Fibroblast of skin of abdomen (primary cell): Measurements from ENCODE around the gene ZNF488.

ENCODE experiments used
- DNase-seq: peaks from one replicate; pipeline ENCODE4 v3.0.0-alpha.2; 2013

Gene ZNF488

GRCh38 chr10:47329855-47330254 lies 54.2 kb downstream of the ZNF488 start:
- no peak for DNase-seq

- no peak for DNase-seq
Observed at GRCh38 chr10:47326927-47327330, 57.2 kb downstream of the ZNF488 start.

GRCh38 chr10:47326306-47326926 lies 57.7 kb downstream of the ZNF488 start:
- no peak for DNase-seq

GRCh38 chr10:47325303-47326291 lies 58.5 kb downstream of the ZNF488 start:
- no peak for DNase-seq

GRCh38 chr10:47323636-47324296 lies 60.3 kb downstream of the ZNF488 start:
- DNase-seq, result no peak

- no peak for DNase-seq
Observed at GRCh38 chr10:47323087-47323486, 61.0 kb downstream of the ZNF488 start.

GRCh38 chr10:47322300-47323061 lies 61.6 kb downstream of the ZNF488 start, which contains the start of gene GDF2:
Gene GDF2, plus strand, starts transcription at chr10:47322454. Its CDS starts 215 bp downstream, at chr10:47322669.
- DNase-seq, result no peak

- no peak for DNase-seq
Observed at GRCh38 chr10:47321521-47322195, 62.4 kb downstream of the ZNF488 start.

- DNase-seq, result no peak
Observed at GRCh38 chr10:47320812-47321211, 63.3 kb downstream of the ZNF488 start.

GRCh38 chr10:47319784-47320183 lies 64.3 kb downstream of the ZNF488 start:
- no peak for DNase-seq

- DNase-seq, result no peak
Observed at GRCh38 chr10:47318706-47319105, 65.4 kb downstream of the ZNF488 start.

GRCh38 chr10:47317251-47317650 lies 66.8 kb downstream of the ZNF488 start:
- DNase-seq, result no peak

GRCh38 chr10:47316131-47316530 lies 68.0 kb downstream of the ZNF488 start:
- no peak for DNase-seq
